ENCODE measurements around the gene DUSP15. TPM values are rescaled to one million over a fixed set of nuclear protein-coding genes. Genes with fewer than 3 reads are reported as not detected.
"Not testable (repeated sequence)": the region's sequence is repeated elsewhere in the genome, so short reads cannot be mapped to it uniquely, and the experiment has no call there.

DUSP15 gene, protein sequence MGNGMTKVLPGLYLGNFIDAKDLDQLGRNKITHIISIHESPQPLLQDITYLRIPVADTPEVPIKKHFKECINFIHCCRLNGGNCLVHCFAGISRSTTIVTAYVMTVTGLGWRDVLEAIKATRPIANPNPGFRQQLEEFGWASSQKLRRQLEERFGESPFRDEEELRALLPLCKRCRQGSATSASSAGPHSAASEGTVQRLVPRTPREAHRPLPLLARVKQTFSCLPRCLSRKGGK
- total RNA-seq (not detected), polyA plus RNA-seq (not detected), total RNA-seq (not detected)

DNA sequence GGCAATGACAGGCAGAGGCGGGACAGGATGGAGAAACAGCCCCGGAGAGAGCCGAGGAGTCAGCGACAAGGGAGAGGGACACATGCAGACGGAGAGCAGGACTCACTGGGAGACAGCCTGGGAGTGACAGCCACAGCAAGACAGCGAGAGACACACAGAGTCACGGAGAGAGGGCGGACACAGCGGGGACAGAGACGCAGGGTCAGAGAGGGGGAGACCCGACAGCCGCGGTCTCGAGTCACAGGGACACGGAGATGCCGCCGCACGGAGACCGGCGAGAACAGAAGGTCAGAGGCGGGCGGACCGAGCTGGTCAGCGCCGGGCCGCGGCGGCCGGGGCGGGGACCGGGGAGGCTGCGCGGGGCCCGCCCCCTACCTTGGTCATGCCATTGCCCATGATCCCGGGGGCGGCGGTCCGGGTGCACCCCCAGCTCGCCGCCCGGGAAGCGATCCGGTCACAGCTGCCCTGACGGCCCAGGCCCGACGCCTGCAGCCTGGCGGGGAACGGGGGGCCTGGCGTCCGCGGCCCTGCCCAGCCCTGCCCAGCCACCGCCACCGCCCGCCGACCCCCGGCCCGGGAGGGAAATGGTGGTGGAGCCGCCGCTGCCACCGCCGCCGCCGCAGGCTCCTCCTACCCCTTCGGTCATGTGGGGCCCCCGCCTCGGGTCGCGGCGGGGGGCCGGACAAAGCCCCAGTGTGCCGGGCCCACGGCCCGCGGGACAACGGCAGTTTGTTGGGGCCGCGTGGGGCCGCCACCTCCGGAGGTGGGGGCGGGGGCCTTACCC, at the start of gene DUSP15, which contains the start of gene TTLL9:
Gene DUSP15, minus strand, starts transcription at position 586 of the 784 bp plus-strand sequence. Its CDS starts 190 bp downstream, at position 396.
Gene TTLL9, plus strand, starts transcription at position 693 of the 784 bp plus-strand sequence. CDS start 493 bp downstream, outside the sequence.
- Mint-ChIP-seq H3K27ac (peak within 1 kb of the TSS in 4 of 9 donors; percentile 17 to 88 (median 52)), H3K4me3 (peak within 1 kb of the TSS; percentile 83 to 99 (median 89)), H3K27me3 (peaks cover 41 to 72% (median 42%) of the 10 kb centered on the region in 5 donors), H3K9me3 (peaks cover 0 to 2% (median 0%) of the 10 kb centered on the region in 11 donors), H3K36me3 (peaks cover 0 to 10% (median 4%) of the 10 kb centered on the region in 5 donors), H3K4me1 (peaks cover 10 to 15% (median 13%) of the 10 kb centered on the region in 7 donors)
- DNase-seq (no peak), ATAC-seq (peak; percentile 49)
- H3K4me3 ChIP-seq (ENCODE audit: low read length), result peak within 1 kb of the TSS; percentile 52
- ChIA-PET CTCF (no interaction called here), POLR2A (interaction anchor here (1.1 kb wide), 1 partner anchor 8 kb away, joined by 3 read pairs; no protein-coding TSS in a partner anchor)
- intact Hi-C loops (cut with micrococcal nuclease), result no loop called here
- H3K27me3 ChIP-seq (ENCODE audit: control insufficient read depth in 2 of 2, insufficient read depth in 2 of 2, low read length in 2 of 2), result peaks cover 11 to 23% of the 10 kb centered on the region in 2 donors
- H3K9me3 ChIP-seq (ENCODE audit: control insufficient read depth in 2 of 3, low read length in 3 of 3), result no peaks in the 10 kb centered on the region
- peaks cover 0 to 4% of the 10 kb centered on the region in 2 donors for H3K4me1 ChIP-seq (ENCODE audit: control insufficient read depth in 2 of 2, insufficient read depth in 2 of 2, low read length in 2 of 2)
- H3K36me3 ChIP-seq (ENCODE audit: control insufficient read depth in 2 of 3, insufficient read depth in 3 of 3, low read length in 3 of 3), result no peaks in the 10 kb centered on the region
- no peak within 1 kb of the TSS for H3K27ac ChIP-seq (ENCODE audit: low read depth, low read length)

DNA sequence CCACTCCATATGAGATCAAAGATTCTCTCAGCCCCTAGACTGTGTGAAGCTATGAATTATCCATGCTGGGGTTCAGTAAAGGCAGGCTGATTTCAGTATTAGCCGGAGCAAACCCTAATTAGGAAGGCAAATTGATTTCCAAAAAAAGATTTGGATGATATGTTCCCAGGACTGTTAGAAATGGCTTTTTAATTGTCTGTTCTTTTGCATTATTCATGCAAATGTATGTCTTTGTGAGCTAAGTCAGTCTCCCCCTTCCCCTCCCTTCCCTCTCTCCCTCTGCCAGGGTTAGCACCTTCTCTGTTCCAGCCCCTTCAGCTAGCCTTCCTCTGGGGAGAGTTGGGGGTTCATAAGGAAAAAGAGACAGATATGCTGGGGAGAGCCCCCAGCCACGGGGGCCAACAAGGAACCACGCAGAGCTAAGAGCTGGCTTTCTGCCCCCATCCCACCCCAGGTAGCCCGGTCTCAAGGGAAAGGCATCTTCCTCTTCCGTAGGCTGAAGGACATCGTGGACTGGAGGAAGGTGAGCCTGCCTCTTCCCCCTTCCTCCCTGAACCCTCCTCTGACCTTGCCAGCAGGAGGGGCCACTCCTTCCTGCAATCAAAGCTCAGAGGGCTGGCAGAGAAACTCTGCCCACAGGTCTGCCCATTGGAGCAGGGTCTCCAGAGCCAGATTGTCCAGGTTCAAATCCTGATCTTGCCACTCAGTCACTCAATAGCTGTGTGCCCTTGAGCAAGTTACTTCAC, 49.3 kb upstream of the DUSP15 start:
- H3K4me3 ChIP-seq (ENCODE audit: low read length), result no peak overlapping the region
- DNase-seq (no peak), ATAC-seq (no peak)
- Mint-ChIP-seq H3K4me1 (no peaks in the 10 kb centered on the region), H3K4me3 (no peak overlapping the region), H3K9me3 (peaks cover 0 to 3% (median 0%) of the 10 kb centered on the region in 11 donors), H3K36me3 (no peaks in the 10 kb centered on the region), H3K27ac (no peak overlapping the region), H3K27me3 (peaks cover 13 to 32% (median 23%) of the 10 kb centered on the region in 5 donors)
- H3K9me3 ChIP-seq (ENCODE audit: control insufficient read depth in 2 of 3, low read length in 3 of 3), result no peaks in the 10 kb centered on the region
- POLR2A ChIA-PET, result no interaction called here
- CTCF ChIA-PET, result interaction anchor here (0.9 kb wide), 1 partner anchor 11 kb away, joined by 4 read pairs; no protein-coding TSS in a partner anchor
- H3K4me1 ChIP-seq (ENCODE audit: control insufficient read depth in 2 of 2, insufficient read depth in 2 of 2, low read length in 2 of 2), result no peaks in the 10 kb centered on the region
- no peaks in the 10 kb centered on the region for H3K27me3 ChIP-seq (ENCODE audit: control insufficient read depth in 2 of 2, insufficient read depth in 2 of 2, low read length in 2 of 2)
- intact Hi-C loops (cut with micrococcal nuclease), result no loop called here
- H3K27ac ChIP-seq (ENCODE audit: low read depth, low read length), result no peak overlapping the region
- no peaks in the 10 kb centered on the region for H3K36me3 ChIP-seq (ENCODE audit: control insufficient read depth in 2 of 3, insufficient read depth in 3 of 3, low read length in 3 of 3)

DNA sequence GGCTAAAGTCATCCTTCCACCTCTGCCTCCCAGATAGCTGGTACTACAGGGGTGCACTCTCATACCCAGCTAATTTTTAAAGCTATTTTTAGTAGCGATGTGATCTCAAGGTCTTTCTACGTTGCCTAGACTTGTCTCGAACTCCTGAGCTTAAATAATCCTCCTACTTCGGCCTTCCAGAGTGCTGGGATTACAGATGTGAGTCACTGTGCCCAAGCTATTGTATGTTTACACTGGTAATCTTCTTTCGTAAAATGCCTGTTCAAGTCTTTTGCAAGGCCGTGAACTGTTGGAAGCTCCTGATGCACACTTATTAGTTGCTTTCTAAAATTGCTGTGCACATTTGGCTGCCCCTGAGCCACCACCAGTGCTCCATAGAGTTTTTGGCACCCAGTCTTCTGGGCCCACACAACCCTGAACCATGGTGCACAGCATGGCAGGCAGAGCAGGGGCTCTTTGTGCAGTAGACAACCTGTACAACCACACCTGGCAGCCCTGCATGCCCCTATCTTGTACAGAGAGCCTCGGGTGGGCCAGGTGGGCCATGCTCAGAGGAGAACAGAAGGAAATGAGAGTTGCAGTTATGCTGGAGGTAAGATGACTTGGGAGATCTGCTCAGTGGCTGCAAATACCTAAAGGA, 48.3 kb upstream of the DUSP15 start:
- ChIA-PET POLR2A (no interaction called here), CTCF (interaction anchor here (0.6 kb wide), 1 partner anchor 15 kb away, joined by 3 read pairs; no protein-coding TSS in a partner anchor)
- no peaks in the 10 kb centered on the region for H3K9me3 ChIP-seq (ENCODE audit: control insufficient read depth in 2 of 3, low read length in 3 of 3)
- intact Hi-C loops (cut with micrococcal nuclease), result no loop called here
- Mint-ChIP-seq H3K36me3 (no peaks in the 10 kb centered on the region), H3K9me3 (peaks cover 0 to 2% (median 0%) of the 10 kb centered on the region in 11 donors), H3K27ac (no peak overlapping the region), H3K4me1 (no peaks in the 10 kb centered on the region), H3K4me3 (no peak overlapping the region), H3K27me3 (peaks cover 11 to 22% (median 13%) of the 10 kb centered on the region in 5 donors)
- no peaks in the 10 kb centered on the region for H3K4me1 ChIP-seq (ENCODE audit: control insufficient read depth in 2 of 2, insufficient read depth in 2 of 2, low read length in 2 of 2)
- no peak overlapping the region for H3K27ac ChIP-seq (ENCODE audit: low read depth, low read length)
- no peaks in the 10 kb centered on the region for H3K36me3 ChIP-seq (ENCODE audit: control insufficient read depth in 2 of 3, insufficient read depth in 3 of 3, low read length in 3 of 3)
- ATAC-seq (no peak), DNase-seq (no peak)
- no peaks in the 10 kb centered on the region for H3K27me3 ChIP-seq (ENCODE audit: control insufficient read depth in 2 of 2, insufficient read depth in 2 of 2, low read length in 2 of 2)
- H3K4me3 ChIP-seq (ENCODE audit: low read length), result no peak overlapping the region

DNA sequence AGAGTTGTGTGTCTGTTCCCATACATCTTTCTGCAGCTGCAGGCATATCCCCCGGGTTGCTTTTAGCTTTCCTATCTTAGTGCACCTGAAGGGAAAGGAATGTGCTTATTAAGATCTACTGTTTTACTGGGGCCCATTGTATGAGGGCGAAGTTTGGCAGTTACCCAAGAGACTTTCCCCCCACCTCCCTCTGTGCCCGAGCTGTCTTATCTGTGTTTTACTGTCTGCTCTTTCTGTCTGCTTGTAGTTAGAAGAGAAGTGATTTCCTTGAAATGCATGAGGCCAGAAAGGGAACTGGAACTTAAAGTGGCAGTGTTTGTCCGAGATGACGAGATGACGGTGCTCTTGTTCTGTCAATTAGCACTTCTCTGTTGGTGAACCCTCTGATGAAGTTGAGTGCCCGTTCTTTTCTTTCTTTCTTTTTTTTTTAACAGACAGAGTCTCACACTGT, 47.7 kb upstream of the DUSP15 start:
- H3K9me3 ChIP-seq (ENCODE audit: control insufficient read depth in 2 of 3, low read length in 3 of 3); POLR2A ChIA-PET; H3K36me3 ChIP-seq (ENCODE audit: control insufficient read depth in 2 of 3, insufficient read depth in 3 of 3, low read length in 3 of 3); H3K4me1 ChIP-seq (ENCODE audit: control insufficient read depth in 2 of 2, insufficient read depth in 2 of 2, low read length in 2 of 2); H3K27ac Mint-ChIP-seq; H3K9me3 Mint-ChIP-seq; ATAC-seq; H3K27me3 ChIP-seq (ENCODE audit: control insufficient read depth in 2 of 2, insufficient read depth in 2 of 2, low read length in 2 of 2); H3K4me3 ChIP-seq (ENCODE audit: low read length); H3K27ac ChIP-seq (ENCODE audit: low read depth, low read length); H3K4me3 Mint-ChIP-seq; H3K36me3 Mint-ChIP-seq; H3K4me1 Mint-ChIP-seq; intact Hi-C loops (cut with micrococcal nuclease); DNase-seq: not testable (repeated sequence)
- peaks cover 7 to 20% (median 11%) of the 10 kb centered on the region in 5 donors for H3K27me3 Mint-ChIP-seq
- CTCF ChIA-PET, result interaction anchor here (0.6 to 0.7 kb wide), 2 partner anchors 9 to 14 kb away, joined by 3 to 4 read pairs; no protein-coding TSS in a partner anchor

DNA sequence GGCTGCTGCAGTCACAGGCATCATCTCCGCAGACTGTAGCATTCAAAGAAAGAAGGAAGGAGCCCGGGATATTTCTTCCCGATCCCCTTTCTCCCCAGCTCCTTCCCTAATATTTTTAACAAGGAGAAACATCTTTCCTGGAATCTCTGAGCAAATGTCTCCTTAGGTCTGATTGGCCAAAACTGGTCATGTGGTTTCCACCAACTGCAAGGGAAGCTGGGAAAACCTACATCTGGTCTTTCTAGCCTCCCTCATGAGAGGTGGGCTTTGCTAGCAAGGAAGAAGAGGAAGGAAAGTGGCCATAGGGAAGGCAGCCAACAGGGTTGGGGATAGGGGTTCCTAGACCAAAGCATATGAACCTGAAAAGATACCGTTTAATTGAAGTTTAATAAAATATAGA, 46.4 kb upstream of the DUSP15 start:
- H3K27ac Mint-ChIP-seq, result no peak overlapping the region
- no peaks in the 10 kb centered on the region for H3K27me3 ChIP-seq (ENCODE audit: control insufficient read depth in 2 of 2, insufficient read depth in 2 of 2, low read length in 2 of 2)
- CTCF ChIA-PET, result no interaction called here
- DNase-seq (no peak), ATAC-seq (no peak)
- intact Hi-C loops (cut with micrococcal nuclease), result no loop called here
- no peak overlapping the region for H3K4me3 ChIP-seq (ENCODE audit: low read length)
- no peaks in the 10 kb centered on the region for H3K36me3 Mint-ChIP-seq
- POLR2A ChIA-PET, result no interaction called here
- no peaks in the 10 kb centered on the region for H3K36me3 ChIP-seq (ENCODE audit: control insufficient read depth in 2 of 3, insufficient read depth in 3 of 3, low read length in 3 of 3)
- H3K9me3 Mint-ChIP-seq, result peaks cover 0 to 1% (median 0%) of the 10 kb centered on the region in 11 donors
- no peak overlapping the region for H3K27ac ChIP-seq (ENCODE audit: low read depth, low read length)
- no peak overlapping the region for H3K4me3 Mint-ChIP-seq
- no peaks in the 10 kb centered on the region for H3K4me1 Mint-ChIP-seq
- peaks cover 5 to 16% (median 11%) of the 10 kb centered on the region in 5 donors for H3K27me3 Mint-ChIP-seq
- no peaks in the 10 kb centered on the region for H3K9me3 ChIP-seq (ENCODE audit: control insufficient read depth in 2 of 3, low read length in 3 of 3)
- no peaks in the 10 kb centered on the region for H3K4me1 ChIP-seq (ENCODE audit: control insufficient read depth in 2 of 2, insufficient read depth in 2 of 2, low read length in 2 of 2)
